ENCODE measurements around the gene ARID4B.
"Not testable (repeated sequence)": the region's sequence is repeated elsewhere in the genome, so short reads cannot be mapped to it uniquely, and the experiment has no call there.

ARID4B gene

GRCh38 chr1:235160383-235160956 is 167.5 kb downstream of the ARID4B start:
- DNase-seq (ENCODE audit: low spot score), result peak; percentile 86

GRCh38 chr1:235159930-235160329 is 168.0 kb downstream of the ARID4B start:
- DNase-seq (ENCODE audit: low spot score), result not testable (repeated sequence)

- not testable (repeated sequence) for DNase-seq (ENCODE audit: low spot score)
Observed at GRCh38 chr1:235159284-235159683, 168.7 kb downstream of the ARID4B start.

- no peak for DNase-seq (ENCODE audit: low spot score)
Observed at GRCh38 chr1:235158680-235159079, 169.3 kb downstream of the ARID4B start.

GRCh38 chr1:235157150-235157549 is 170.8 kb downstream of the ARID4B start:
- DNase-seq (ENCODE audit: low spot score), result no peak

- DNase-seq (ENCODE audit: low spot score), result no peak
Observed at GRCh38 chr1:235156740-235157139, 171.2 kb downstream of the ARID4B start.

GRCh38 chr1:235156265-235156664 is 171.7 kb downstream of the ARID4B start:
- peak; percentile 17 for DNase-seq (ENCODE audit: low spot score)

- DNase-seq (ENCODE audit: low spot score), result no peak
Observed at GRCh38 chr1:235152235-235152634, 175.7 kb downstream of the ARID4B start.

- no peak for DNase-seq (ENCODE audit: low spot score)
Observed at GRCh38 chr1:235151033-235151432, 176.9 kb downstream of the ARID4B start.

- DNase-seq (ENCODE audit: low spot score), result no peak
Observed at GRCh38 chr1:235149824-235150223, 178.2 kb downstream of the ARID4B start.

- no peak for DNase-seq (ENCODE audit: low spot score)
Observed at GRCh38 chr1:235147269-235147668, 180.7 kb downstream of the ARID4B start.

- DNase-seq (ENCODE audit: low spot score), result no peak
Observed at GRCh38 chr1:235145639-235146038, 182.3 kb downstream of the ARID4B start.

- no peak for DNase-seq (ENCODE audit: low spot score)
Observed at GRCh38 chr1:235142991-235143390, 185.0 kb downstream of the ARID4B start.

- no peak for DNase-seq (ENCODE audit: low spot score)
Observed at GRCh38 chr1:235139315-235139714, 188.7 kb downstream of the ARID4B start.

GRCh38 chr1:235138821-235139220 is 189.2 kb downstream of the ARID4B start:
- DNase-seq (ENCODE audit: low spot score), result no peak

GRCh38 chr1:235136111-235136510 is 191.9 kb downstream of the ARID4B start:
- no peak for DNase-seq (ENCODE audit: low spot score)

GRCh38 chr1:235134171-235134570 is 193.8 kb downstream of the ARID4B start:
- DNase-seq (ENCODE audit: low spot score), result no peak

GRCh38 chr1:235133086-235133485 is 194.9 kb downstream of the ARID4B start:
- DNase-seq (ENCODE audit: low spot score), result no peak

- no peak for DNase-seq (ENCODE audit: low spot score)
Observed at GRCh38 chr1:235131961-235132360, 196.0 kb downstream of the ARID4B start.

GRCh38 chr1:235130766-235131270 is 197.2 kb downstream of the ARID4B start:
- DNase-seq (ENCODE audit: low spot score), result no peak

GRCh38 chr1:235129774-235130570 is 198.0 kb downstream of the ARID4B start:
- no peak for DNase-seq (ENCODE audit: low spot score)

- peak; percentile 99 for DNase-seq (ENCODE audit: low spot score)
Observed at GRCh38 chr1:235128456-235129328, 199.3 kb downstream of the ARID4B start, which contains the start of gene TOMM20. TOMM20 (minus strand) TSS chr1:235128837; CDS start chr1:235128715, 122 bp downstream.

All from NAMALWA (cell line).